Astrocyte of the spinal cord (primary cell): ENCODE data around the gene LZTR1.

ENCODE experiments used
- DNase-seq: peaks from one replicate; pipeline ENCODE4 v3.0.0; 2011; ENCODE audit warnings: low read depth, low spot score
- H3K4me3 ChIP-seq: 2 replicates; pipeline ENCODE4 v1.5.1; 2011; ENCODE audit warnings: low read depth, mild to moderate bottlenecking, low read length, moderate library complexity
- CTCF ChIP-seq: IDR thresholded peaks from 2 replicates; pipeline ENCODE4 v1.5.1; 2012; ENCODE audit warnings: low read depth, mild to moderate bottlenecking, low read length, inconsistent platforms
- in situ Hi-C: cut with HindIII; loops from 2 replicates; pipeline ENCODE4 v1.10.0; 2017; ENCODE audit warnings: low sequenced_read_pairs

The LZTR1 gene

GRCh38 chr22:20951932-20952380 lies 30.1 kb upstream of the LZTR1 start:
- in situ Hi-C loops, result no loop called here
- no peak for DNase-seq
- TF ChIP-seq CTCF, result no peak
- H3K4me3 ChIP-seq, result no peak overlapping the region

GRCh38 chr22:20952544-20953341 lies 29.4 kb upstream of the LZTR1 start:
- no peak overlapping the region for H3K4me3 ChIP-seq
- DNase-seq, result no peak
- in situ Hi-C loops, result no loop called here
- no peak for TF ChIP-seq CTCF

- in situ Hi-C loops, result no loop called here
- DNase-seq, result no peak
- no peak for TF ChIP-seq CTCF
- no peak overlapping the region for H3K4me3 ChIP-seq
Measured at GRCh38 chr22:20953342-20953608, 28.8 kb upstream of the LZTR1 start.

GRCh38 chr22:20953668-20954500 lies 28.2 kb upstream of the LZTR1 start:
- in situ Hi-C loops, result no loop called here
- no peak for DNase-seq
- H3K4me3 ChIP-seq, result no peak overlapping the region
- TF ChIP-seq CTCF, result no peak

- in situ Hi-C loops, result no loop called here
- DNase-seq, result no peak
- no peak overlapping the region for H3K4me3 ChIP-seq
- no peak for TF ChIP-seq CTCF
Measured at GRCh38 chr22:20955548-20955947, 26.5 kb upstream of the LZTR1 start.

- in situ Hi-C loops, result no loop called here
Measured at GRCh38 chr22:20956258-20957101, 25.6 kb upstream of the LZTR1 start.

More at GRCh38 chr22:20956258-20957101, 25.6 kb upstream of the LZTR1 start:
- H3K4me3 ChIP-seq, result peak overlapping the region; percentile 55
- peak; percentile 31 for DNase-seq
- TF ChIP-seq CTCF, result no peak
